H1 (cell line): ENCODE data around the gene GNG11. TPM values are rescaled to one million over a fixed set of nuclear protein-coding genes. Genes with fewer than 3 reads are reported as not detected.

Source experiments
- CHD2 ChIP-seq: IDR thresholded peaks from 2 replicates; pipeline ENCODE4 v1.6.1; 2012; ENCODE audit warnings: low read length, improper control_type of control experiment
- EGR1 ChIP-seq: IDR thresholded peaks from 2 replicates; pipeline ENCODE4 v1.6.1; 2011; ENCODE audit warnings: low read depth, low read length, borderline replicate concordance
- GABPA ChIP-seq: IDR thresholded peaks from 2 replicates; pipeline ENCODE4 v1.6.1; 2011; ENCODE audit warnings: mild to moderate bottlenecking, low read length, moderate library complexity, borderline replicate concordance; ENCODE audit not compliant: insufficient read depth
- HDAC6 ChIP-seq: IDR thresholded peaks from one replicate; pipeline ENCODE4 v1.7.1; 2012; ENCODE audit warnings: low read depth, mild to moderate bottlenecking, inconsistent platforms, low read length, moderate library complexity
- POLR2A ChIP-seq, 2 experiments: IDR thresholded peaks; 1 replicate in 1 of 2; 2 replicates in 1 of 2; pipeline ENCODE4 v1.6.1; 2011; ENCODE audit warnings: low read depth in 2 of 2, low read length in 2 of 2, mild to moderate bottlenecking in 2 of 2; ENCODE audit errors: control extremely low read depth in 1 of 2
- polyA plus RNA-seq, 7 experiments: library from polyadenylated mRNA; depleted of rRNA in 3 of 7; stranded (reverse) in 5 of 7; unstranded in 2 of 7; fragments of >200 nt in 5 of 7; fragments of 200-250 nt in 2 of 7; gene quantifications; 1 replicate in 5 of 7; 2 replicates in 1 of 7; 4 replicates in 1 of 7; pipeline versions ENCODE4 v1.2.1 to v1.2.3, GENCODE V29; 2011 to 2013; ENCODE audit warnings: missing spikeins in 2 of 7, mixed read lengths in 2 of 7
- total RNA-seq: library from RNA; stranded (reverse); fragmentation: NEBNext Ultra II Directional; extraction: Animal tissue kit (Norgen Biotek cat#: 25700); gene quantifications from 2 replicates; pipeline ENCODE4 v1.2.1, GENCODE V29; 2021
- TF ChIP-seq, protein P1 (sequence below): IDR thresholded peaks from 2 replicates; pipeline ENCODE4 v1.6.1; 2012; ENCODE audit warnings: low read length, inconsistent platforms
- TF ChIP-seq, protein P2 (sequence below): IDR thresholded peaks from 2 replicates; pipeline ENCODE4 v1.6.1; 2011; ENCODE audit warnings: low read length, improper control_type of control experiment

The GNG11 gene
- total and polyA plus RNA-seq, 2 of the 8 experiments (the other 6 are each of a cell fraction or from before 2014, with no cell fraction given): 0.38 to 1.3 TPM

DNA sequence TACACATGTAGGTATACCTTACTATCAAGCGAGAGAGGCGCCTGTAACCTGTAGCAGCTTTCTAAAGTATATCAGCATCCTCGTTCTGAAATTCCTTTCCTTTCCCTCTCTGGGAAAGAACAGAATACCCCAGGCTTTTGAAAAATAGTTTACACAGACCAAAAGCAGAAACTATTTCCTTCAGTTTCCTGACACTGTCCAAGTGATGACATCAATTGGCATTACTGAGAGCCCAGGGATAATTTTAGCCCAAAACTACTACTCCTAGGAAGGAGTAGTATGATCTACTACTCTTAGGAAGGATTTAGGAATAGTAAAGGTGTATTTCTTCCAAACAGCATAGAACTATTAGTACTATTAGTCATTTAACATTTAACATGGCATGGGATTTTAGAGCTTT, 6.0 kb downstream of the GNG11 start (continued):
- TF ChIP-seq, protein P1, sequence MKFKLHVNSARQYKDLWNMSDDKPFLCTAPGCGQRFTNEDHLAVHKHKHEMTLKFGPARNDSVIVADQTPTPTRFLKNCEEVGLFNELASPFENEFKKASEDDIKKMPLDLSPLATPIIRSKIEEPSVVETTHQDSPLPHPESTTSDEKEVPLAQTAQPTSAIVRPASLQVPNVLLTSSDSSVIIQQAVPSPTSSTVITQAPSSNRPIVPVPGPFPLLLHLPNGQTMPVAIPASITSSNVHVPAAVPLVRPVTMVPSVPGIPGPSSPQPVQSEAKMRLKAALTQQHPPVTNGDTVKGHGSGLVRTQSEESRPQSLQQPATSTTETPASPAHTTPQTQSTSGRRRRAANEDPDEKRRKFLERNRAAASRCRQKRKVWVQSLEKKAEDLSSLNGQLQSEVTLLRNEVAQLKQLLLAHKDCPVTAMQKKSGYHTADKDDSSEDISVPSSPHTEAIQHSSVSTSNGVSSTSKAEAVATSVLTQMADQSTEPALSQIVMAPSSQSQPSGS: no peak
- TF ChIP-seq GABPA: no peak
- TF ChIP-seq POLR2A (IDR thresholded peaks at IDR 0.05; ENCODE audit: control extremely low read depth in 1 of 2, low read depth in 2 of 2, low read length in 2 of 2): no peak
- TF ChIP-seq CHD2: no peak
- TF ChIP-seq, protein P2, sequence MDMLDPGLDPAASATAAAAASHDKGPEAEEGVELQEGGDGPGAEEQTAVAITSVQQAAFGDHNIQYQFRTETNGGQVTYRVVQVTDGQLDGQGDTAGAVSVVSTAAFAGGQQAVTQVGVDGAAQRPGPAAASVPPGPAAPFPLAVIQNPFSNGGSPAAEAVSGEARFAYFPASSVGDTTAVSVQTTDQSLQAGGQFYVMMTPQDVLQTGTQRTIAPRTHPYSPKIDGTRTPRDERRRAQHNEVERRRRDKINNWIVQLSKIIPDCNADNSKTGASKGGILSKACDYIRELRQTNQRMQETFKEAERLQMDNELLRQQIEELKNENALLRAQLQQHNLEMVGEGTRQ: no peak
- no peak for TF ChIP-seq EGR1
- TF ChIP-seq HDAC6: no peak
